HepG2 (cell line): Measurements from ENCODE around the gene GJD3. TPM values are rescaled to one million over a fixed set of nuclear protein-coding genes. Genes with fewer than 3 reads are reported as not detected.

Source experiments
- DNMT3B ChIP-seq: conservative IDR thresholded peaks from 2 replicates; pipeline ENCODE4 v1.6.1; 2016; ENCODE audit warnings: missing biosample characterization, control low read depth
- FOSL2 ChIP-seq: sonication (generic); formaldehyde crosslinking; IDR thresholded peaks from 2 replicates; pipeline ENCODE4 v1.4.0; 2020; ENCODE audit warnings: missing genetic modification reagents
- FOXP1 ChIP-seq, 2 experiments: fragments of 450-650 bp in 1 of 2; IDR thresholded peaks; 2 replicates each; pipeline ENCODE4 v1.6.1; 2017 to 2018; ENCODE audit warnings: antibody characterized with exemption in 1 of 2
- JARID2 ChIP-seq: sonication (generic); formaldehyde crosslinking; IDR thresholded peaks from 2 replicates; pipeline ENCODE4 v1.8.1; 2023; ENCODE audit warnings: missing genetic modification reagents, inconsistent platforms; ENCODE audit not compliant: insufficient replicate concordance
- JUNB ChIP-seq: sonication (generic); formaldehyde crosslinking; IDR thresholded peaks from 2 replicates; pipeline ENCODE4 v1.8.0; 2022; ENCODE audit warnings: missing genetic modification reagents, mild to moderate bottlenecking, borderline replicate concordance
- MTF1 ChIP-seq: sonication (generic); formaldehyde crosslinking; IDR thresholded peaks from 2 replicates; pipeline ENCODE4 v1.5.0; 2020; ENCODE audit warnings: missing genetic modification reagents
- NKX3-1 ChIP-seq: sonication (generic); formaldehyde crosslinking; IDR thresholded peaks from 2 replicates; pipeline ENCODE4 v1.5.0; 2020; ENCODE audit warnings: missing genetic modification reagents
- RXRA ChIP-seq: sonication (generic); formaldehyde crosslinking; IDR thresholded peaks from 2 replicates; pipeline ENCODE4 v1.5.1; 2020; ENCODE audit warnings: missing genetic modification reagents
- XBP1 ChIP-seq: sonication (generic); formaldehyde crosslinking; IDR thresholded peaks from 2 replicates; pipeline ENCODE4 v1.5.0; 2020; ENCODE audit warnings: missing genetic modification reagents
- ZFP41 ChIP-seq: sonication (generic); formaldehyde crosslinking; IDR thresholded peaks from 2 replicates; pipeline ENCODE4 v1.4.0; 2020; ENCODE audit warnings: mild to moderate bottlenecking, missing genetic modification reagents, borderline replicate concordance
- ZKSCAN5 ChIP-seq: sonication (generic); formaldehyde crosslinking; IDR thresholded peaks from 2 replicates; pipeline ENCODE4 v1.5.1; 2020; ENCODE audit warnings: mild to moderate bottlenecking, missing genetic modification reagents
- ZNF253 ChIP-seq: sonication (generic); formaldehyde crosslinking; IDR thresholded peaks from 2 replicates; pipeline ENCODE4 v1.8.0; 2022; ENCODE audit warnings: mild to moderate bottlenecking, missing genetic modification reagents, borderline replicate concordance
- ZNF34 ChIP-seq: sonication (generic); formaldehyde crosslinking; IDR thresholded peaks from 2 replicates; pipeline ENCODE4 v1.4.0; 2020; ENCODE audit warnings: mild to moderate bottlenecking, missing genetic modification reagents, borderline replicate concordance
- ZNF75D ChIP-seq: sonication (generic); formaldehyde crosslinking; IDR thresholded peaks from 2 replicates; pipeline ENCODE4 v1.8.1; 2023; ENCODE audit warnings: missing genetic modification reagents, mild to moderate bottlenecking, borderline replicate concordance
- ZNF776 ChIP-seq: sonication (generic); formaldehyde crosslinking; IDR thresholded peaks from 2 replicates; pipeline ENCODE4 v1.4.0; 2020; ENCODE audit warnings: mild to moderate bottlenecking, missing genetic modification reagents
- ZNF878 ChIP-seq: sonication (generic); formaldehyde crosslinking; IDR thresholded peaks from 2 replicates; pipeline ENCODE4 v1.8.1; 2023; ENCODE audit warnings: mild to moderate bottlenecking, missing genetic modification reagents, moderate library complexity
- ZNF879 ChIP-seq: sonication (generic); formaldehyde crosslinking; IDR thresholded peaks from 2 replicates; pipeline ENCODE4 v1.8.1; 2023; ENCODE audit warnings: missing genetic modification reagents
- polyA plus RNA-seq, 8 experiments: library from polyadenylated mRNA; depleted of rRNA in 3 of 8; stranded (reverse) in 7 of 8; unstranded in 1 of 8; fragments of >200 nt; fragmentation: Illumina TruSeq in 4 of 8; extraction: Trizol in 4 of 8; gene quantifications; 2 replicates each; pipeline versions ENCODE4 v1.2.1 to v1.2.3, GENCODE V29; 2011 to 2016; ENCODE audit warnings: low read depth in 4 of 8, missing spikeins in 1 of 8, mixed read lengths in 1 of 8; ENCODE audit not compliant: insufficient read depth in 1 of 8
- total RNA-seq, 5 experiments: library from RNA; depleted of rRNA; stranded (reverse); fragments of >200 nt; fragmentation: Illumina TruSeq; extraction: Trizol; gene quantifications; 2 replicates each; pipeline ENCODE4 v1.2.3, GENCODE V29; 2016; ENCODE audit warnings: low read depth in 1 of 5
- TF ChIP-seq, protein P1 (sequence below): sonication (generic); formaldehyde crosslinking; IDR thresholded peaks from 2 replicates; pipeline ENCODE4 v1.5.1; 2020; ENCODE audit warnings: mild to moderate bottlenecking, missing genetic modification reagents, borderline replicate concordance
- TF ChIP-seq, protein P2 (sequence below): sonication (generic); formaldehyde crosslinking; IDR thresholded peaks from 2 replicates; pipeline ENCODE4 v1.9.0; 2021; ENCODE audit warnings: missing genetic modification reagents, mild to moderate bottlenecking, borderline replicate concordance
- TF ChIP-seq, protein P3 (sequence below): IDR thresholded peaks from 2 replicates; pipeline ENCODE4 v1.6.1; 2016; ENCODE audit warnings: low read depth, missing genetic modification reagents, missing compliant biosample characterization

GJD3 gene
- total and polyA plus RNA-seq, 2 of the 13 experiments (the other 11 are each of a cell fraction or from before 2014, with no cell fraction given) = not detected

DNA sequence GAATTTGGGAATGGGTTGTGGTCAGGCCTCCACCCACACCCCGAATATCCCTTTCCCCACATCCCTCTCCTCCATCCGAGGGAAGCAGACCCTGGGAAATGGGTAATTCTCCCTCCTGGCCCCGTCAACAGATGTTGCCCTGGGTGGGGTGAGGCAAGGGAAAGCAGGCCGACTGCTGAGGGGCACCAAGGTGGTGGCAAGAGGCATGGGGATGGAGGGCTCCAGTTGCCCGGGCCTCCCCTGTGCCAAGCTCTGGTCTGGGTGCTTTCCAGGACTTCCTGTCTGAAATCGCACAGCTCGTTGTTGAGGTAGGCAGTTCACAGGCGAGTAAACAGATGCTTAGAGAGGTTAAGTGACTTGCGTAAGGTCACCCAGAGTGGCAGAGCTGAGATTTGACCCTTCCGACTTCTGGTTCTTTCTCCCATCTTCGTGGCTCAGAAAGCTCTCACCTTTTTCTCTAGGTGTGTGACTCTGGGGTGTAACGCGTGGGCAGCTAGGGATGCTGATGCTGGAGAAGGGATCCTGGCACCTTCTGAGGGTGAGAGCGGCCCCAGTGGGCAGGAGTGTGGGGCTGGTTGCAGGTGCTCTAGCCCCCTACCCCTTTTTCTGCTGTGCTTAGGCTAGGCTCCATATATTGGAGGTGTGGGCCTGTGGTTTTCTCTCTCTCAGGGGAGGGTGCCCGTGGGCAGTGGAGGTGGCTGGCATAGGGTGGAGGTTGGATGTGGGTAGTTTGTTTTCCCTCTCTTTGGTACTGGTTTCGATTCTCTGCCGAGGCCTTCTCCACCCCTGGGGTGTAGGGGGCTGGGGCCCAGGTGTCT is 38.3 kb downstream of the GJD3 start (continued):
- TF ChIP-seq, protein P1, sequence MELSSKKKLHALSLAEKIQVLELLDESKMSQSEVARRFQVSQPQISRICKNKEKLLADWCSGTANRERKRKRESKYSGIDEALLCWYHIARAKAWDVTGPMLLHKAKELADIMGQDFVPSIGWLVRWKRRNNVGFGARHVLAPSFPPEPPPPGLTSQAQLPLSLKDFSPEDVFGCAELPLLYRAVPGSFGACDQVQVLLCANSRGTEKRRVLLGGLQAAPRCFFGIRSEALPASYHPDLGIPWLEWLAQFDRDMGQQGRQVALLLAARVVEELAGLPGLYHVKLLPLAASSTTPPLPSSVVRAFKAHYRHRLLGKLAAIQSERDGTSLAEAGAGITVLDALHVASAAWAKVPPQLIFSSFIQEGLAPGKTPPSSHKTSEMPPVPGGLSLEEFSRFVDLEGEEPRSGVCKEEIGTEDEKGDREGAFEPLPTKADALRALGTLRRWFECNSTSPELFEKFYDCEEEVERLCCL (CRISPR knock-in tag) = no peak
- TF ChIP-seq ZKSCAN5 (CRISPR knock-in tag) = no peak
- TF ChIP-seq, protein P2, sequence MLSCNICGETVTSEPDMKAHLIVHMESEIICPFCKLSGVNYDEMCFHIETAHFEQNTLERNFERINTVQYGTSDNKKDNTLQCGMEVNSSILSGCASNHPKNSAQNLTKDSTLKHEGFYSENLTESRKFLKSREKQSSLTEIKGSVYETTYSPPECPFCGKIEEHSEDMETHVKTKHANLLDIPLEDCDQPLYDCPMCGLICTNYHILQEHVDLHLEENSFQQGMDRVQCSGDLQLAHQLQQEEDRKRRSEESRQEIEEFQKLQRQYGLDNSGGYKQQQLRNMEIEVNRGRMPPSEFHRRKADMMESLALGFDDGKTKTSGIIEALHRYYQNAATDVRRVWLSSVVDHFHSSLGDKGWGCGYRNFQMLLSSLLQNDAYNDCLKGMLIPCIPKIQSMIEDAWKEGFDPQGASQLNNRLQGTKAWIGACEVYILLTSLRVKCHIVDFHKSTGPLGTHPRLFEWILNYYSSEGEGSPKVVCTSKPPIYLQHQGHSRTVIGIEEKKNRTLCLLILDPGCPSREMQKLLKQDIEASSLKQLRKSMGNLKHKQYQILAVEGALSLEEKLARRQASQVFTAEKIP (CRISPR knock-in tag) = no peak
- no peak for TF ChIP-seq ZNF253 (CRISPR knock-in tag)
- TF ChIP-seq ZNF776 (CRISPR knock-in tag) = no peak
- no peak for TF ChIP-seq ZNF75D (CRISPR knock-in tag)
- TF ChIP-seq ZNF878 (CRISPR knock-in tag) = 0 out of 2 replicates have a peak, but pooled peaks have one; percentile 75
- TF ChIP-seq XBP1 = no peak
- TF ChIP-seq FOSL2 (CRISPR knock-in tag) = peak; percentile 34
- no peak for TF ChIP-seq ZNF879 (CRISPR knock-in tag)
- no peak for TF ChIP-seq MTF1 (CRISPR knock-in tag)
- no peak for TF ChIP-seq JARID2 (CRISPR knock-in tag)
- no peak for TF ChIP-seq FOXP1 (IDR thresholded peaks at IDR 0.05)
- TF ChIP-seq FOXP1 (CRISPR knock-in tag; IDR thresholded peaks at IDR 0.05) = 0 out of 2 replicates have a peak, but pooled peaks have one; percentile 59
- TF ChIP-seq RXRA (CRISPR knock-in tag) = peak; percentile 94
- TF ChIP-seq NKX3-1 (CRISPR knock-in tag) = peak; percentile 95
- no peak for TF ChIP-seq ZFP41 (CRISPR knock-in tag)
- TF ChIP-seq DNMT3B = no peak
- TF ChIP-seq ZNF34 = 0 out of 2 replicates have a peak, but pooled peaks have one; percentile 56
- TF ChIP-seq, protein P3, sequence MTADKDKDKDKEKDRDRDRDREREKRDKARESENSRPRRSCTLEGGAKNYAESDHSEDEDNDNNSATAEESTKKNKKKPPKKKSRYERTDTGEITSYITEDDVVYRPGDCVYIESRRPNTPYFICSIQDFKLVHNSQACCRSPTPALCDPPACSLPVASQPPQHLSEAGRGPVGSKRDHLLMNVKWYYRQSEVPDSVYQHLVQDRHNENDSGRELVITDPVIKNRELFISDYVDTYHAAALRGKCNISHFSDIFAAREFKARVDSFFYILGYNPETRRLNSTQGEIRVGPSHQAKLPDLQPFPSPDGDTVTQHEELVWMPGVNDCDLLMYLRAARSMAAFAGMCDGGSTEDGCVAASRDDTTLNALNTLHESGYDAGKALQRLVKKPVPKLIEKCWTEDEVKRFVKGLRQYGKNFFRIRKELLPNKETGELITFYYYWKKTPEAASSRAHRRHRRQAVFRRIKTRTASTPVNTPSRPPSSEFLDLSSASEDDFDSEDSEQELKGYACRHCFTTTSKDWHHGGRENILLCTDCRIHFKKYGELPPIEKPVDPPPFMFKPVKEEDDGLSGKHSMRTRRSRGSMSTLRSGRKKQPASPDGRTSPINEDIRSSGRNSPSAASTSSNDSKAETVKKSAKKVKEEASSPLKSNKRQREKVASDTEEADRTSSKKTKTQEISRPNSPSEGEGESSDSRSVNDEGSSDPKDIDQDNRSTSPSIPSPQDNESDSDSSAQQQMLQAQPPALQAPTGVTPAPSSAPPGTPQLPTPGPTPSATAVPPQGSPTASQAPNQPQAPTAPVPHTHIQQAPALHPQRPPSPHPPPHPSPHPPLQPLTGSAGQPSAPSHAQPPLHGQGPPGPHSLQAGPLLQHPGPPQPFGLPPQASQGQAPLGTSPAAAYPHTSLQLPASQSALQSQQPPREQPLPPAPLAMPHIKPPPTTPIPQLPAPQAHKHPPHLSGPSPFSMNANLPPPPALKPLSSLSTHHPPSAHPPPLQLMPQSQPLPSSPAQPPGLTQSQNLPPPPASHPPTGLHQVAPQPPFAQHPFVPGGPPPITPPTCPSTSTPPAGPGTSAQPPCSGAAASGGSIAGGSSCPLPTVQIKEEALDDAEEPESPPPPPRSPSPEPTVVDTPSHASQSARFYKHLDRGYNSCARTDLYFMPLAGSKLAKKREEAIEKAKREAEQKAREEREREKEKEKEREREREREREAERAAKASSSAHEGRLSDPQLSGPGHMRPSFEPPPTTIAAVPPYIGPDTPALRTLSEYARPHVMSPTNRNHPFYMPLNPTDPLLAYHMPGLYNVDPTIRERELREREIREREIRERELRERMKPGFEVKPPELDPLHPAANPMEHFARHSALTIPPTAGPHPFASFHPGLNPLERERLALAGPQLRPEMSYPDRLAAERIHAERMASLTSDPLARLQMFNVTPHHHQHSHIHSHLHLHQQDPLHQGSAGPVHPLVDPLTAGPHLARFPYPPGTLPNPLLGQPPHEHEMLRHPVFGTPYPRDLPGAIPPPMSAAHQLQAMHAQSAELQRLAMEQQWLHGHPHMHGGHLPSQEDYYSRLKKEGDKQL (CRISPR knock-in tag) = no peak; the same call in 1 of the 2 replicates
- TF ChIP-seq JUNB (CRISPR knock-in tag) = no peak
